GM12801 (cell line): Measurements from ENCODE around the gene TP53I13.

Source experiments
- CTCF ChIP-seq: IDR thresholded peaks from one replicate; pipeline ENCODE4 v1.5.1; 2011; ENCODE audit warnings: control low read depth; ENCODE audit not compliant: insufficient read length; ENCODE audit errors: extremely low read depth

TP53I13 gene

GRCh38 chr17:29579866-29580771 lies 11.6 kb downstream of the TP53I13 start:
- TF ChIP-seq CTCF: peak; percentile 78

- no peak for TF ChIP-seq CTCF
Measured at GRCh38 chr17:29581583-29582253, 13.2 kb downstream of the TP53I13 start.

- no peak for TF ChIP-seq CTCF
Measured at GRCh38 chr17:29582254-29582765, 13.8 kb downstream of the TP53I13 start.

GRCh38 chr17:29582772-29583171 lies 14.3 kb downstream of the TP53I13 start:
- no peak for TF ChIP-seq CTCF

GRCh38 chr17:29583324-29584248 lies 15.1 kb downstream of the TP53I13 start:
- TF ChIP-seq CTCF: no peak

GRCh38 chr17:29584452-29585079 lies 16.1 kb downstream of the TP53I13 start:
- no peak for TF ChIP-seq CTCF
